Stimulated activated CD4-positive, alpha-beta T cell treated with anti-CD3 and anti-CD28 coated beads, Interleukin-4, amount 100 ng/mL, for 24 hours (primary cell): Measurements from ENCODE around the gene RPL22L1.
"Not testable (repeated sequence)": the region's sequence is repeated elsewhere in the genome, so short reads cannot be mapped to it uniquely, and the experiment has no call there.

Experiments
- DNase-seq: peaks from one replicate; pipeline ENCODE4 v3.0.0-alpha.2; 2020

The RPL22L1 gene

DNA sequence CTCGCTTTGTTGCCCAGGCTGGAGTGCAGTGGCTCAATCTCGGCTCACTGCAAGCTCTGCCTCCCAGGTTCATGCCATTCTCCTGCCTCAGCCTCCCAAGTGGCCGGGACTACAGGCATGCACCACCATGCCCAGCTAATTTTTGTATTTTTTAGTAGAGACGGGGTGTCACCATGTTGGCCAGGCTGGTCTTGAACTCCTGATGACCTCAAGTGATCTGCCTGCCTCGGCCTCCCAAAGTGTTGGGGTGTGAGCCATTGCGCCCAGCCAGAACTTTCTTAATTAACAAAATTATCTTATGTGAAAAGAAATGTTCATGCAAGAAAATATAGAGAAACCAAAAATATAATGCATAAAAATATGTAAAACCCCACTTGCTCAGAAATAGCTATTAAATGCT is 7.3 kb upstream of the RPL22L1 start:
- DNase-seq = not testable (repeated sequence)

DNA sequence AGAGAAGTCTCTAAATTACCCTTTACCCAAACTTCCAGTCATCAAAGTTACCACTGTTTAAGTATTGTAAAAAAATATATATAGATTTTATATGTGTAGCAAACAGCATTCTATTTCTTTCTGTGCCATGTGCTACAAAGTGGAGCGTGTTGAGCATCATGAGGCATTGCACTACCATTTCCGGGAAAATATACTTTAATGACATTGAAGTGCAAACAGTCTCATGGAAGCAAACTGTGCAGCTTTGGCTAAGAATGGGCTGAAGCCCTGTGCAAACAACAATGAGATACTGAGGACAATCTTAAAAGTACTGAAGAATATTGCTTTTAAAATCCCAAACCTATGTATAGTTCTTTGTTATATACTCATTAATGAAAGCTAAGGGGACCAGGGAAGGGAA is 6.5 kb upstream of the RPL22L1 start:
- no peak for DNase-seq

GRCh38 chr3:170869239-170869590 is 780 bp downstream of the RPL22L1 start:
- DNase-seq = no peak

- DNase-seq = no peak
Measured at GRCh38 chr3:170868577-170869238, 1.3 kb downstream of the RPL22L1 start.

- no peak for DNase-seq
Measured at GRCh38 chr3:170867143-170867937, 2.7 kb downstream of the RPL22L1 start.

- no peak for DNase-seq
Measured at GRCh38 chr3:170866499-170866898, 3.5 kb downstream of the RPL22L1 start.

GRCh38 chr3:170865209-170866094 is 4.5 kb downstream of the RPL22L1 start:
- no peak for DNase-seq

GRCh38 chr3:170864525-170865208 is 5.3 kb downstream of the RPL22L1 start:
- DNase-seq = no peak

DNA sequence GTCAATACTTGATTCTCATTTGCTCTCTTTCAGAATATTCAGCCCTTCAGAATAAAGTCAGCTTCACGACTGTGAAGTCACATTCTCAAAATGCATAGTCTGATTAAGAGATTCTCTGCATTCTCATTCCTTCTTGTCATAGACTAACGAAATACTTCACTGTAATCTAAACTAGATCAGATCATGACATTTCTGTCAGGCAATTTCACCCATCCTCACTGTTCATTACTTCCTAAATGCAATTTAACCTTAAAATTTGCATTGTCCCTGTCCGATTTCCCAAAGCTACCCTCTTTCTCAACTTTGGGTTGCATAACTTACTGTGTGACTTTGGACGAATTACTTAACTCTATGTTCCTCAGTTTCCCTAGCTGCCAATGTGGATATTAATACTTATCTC is 6.2 kb downstream of the RPL22L1 start:
- DNase-seq = no peak

DNA sequence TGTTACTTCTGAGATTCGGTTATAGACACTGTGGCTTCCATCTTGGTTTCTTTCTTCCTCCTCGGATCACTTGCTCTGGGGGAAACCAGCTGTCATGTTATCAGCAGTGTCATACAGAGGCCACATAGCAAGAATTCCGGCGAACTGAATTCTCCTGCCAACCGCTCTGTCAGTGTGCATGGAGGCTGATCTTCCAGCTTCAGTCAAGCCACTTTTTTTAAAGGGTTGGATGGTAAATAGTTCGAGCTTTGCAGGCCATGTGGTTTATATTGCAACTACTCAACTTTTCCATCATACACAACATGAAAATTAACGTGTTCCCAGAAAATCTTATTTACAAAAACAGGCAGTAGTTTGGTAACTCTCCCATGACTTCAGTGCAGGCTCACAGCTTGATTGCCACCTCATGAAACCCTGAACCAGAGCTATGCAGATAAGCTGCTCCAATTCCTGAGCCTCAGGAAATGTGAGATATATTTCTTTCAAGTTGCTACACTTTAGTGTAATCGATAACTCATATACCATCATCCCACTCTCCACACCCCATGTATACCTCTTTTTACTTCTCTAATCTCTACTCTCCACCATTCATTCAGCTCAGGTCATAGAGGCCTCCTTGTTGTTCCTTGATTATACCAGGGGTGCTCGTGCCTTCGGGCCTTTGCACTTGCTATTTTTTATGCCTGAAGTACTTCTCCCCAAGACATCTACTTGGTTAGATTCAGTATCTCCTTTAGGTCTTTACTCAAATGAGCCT is 7.2 kb downstream of the RPL22L1 start:
- DNase-seq = no peak

DNA sequence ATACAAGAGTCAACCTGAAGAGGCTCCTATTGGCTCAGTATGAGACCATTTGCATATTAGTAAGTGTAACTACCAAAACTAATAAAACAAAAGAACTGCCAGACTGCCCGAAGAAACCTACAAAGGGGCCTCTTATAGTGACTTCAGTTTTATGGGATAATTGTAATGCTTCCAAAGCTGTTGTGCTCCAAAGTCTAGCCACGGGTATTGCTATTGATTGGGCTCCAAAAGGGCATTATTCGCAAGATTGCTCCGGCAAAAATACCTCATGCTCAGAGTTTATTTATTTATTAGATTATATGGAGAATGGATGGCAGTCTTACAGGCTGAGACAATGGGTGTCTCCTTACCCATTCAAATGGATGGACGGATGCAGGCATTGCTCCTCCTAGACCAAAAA is 11.4 kb downstream of the RPL22L1 start:
- DNase-seq = no peak

DNA sequence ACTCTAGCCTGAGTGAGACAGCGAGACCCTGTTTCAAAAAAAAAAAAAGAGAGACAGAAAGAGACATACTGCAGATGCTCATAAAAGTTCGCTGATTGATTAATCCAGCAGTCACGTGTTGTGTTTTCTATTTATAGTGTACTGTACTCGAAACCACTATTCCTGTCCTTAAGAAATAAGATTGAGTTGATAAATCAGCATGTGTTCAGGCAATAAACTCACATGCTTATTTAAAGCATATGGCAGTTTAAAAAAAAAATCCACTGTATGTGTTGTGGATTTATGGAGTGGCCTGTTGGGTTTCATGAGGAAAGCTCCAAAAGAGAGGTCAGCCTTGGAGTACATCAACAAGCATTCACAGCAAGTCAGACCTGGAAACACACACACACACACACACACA is 17.7 kb downstream of the RPL22L1 start:
- DNase-seq = no peak

DNA sequence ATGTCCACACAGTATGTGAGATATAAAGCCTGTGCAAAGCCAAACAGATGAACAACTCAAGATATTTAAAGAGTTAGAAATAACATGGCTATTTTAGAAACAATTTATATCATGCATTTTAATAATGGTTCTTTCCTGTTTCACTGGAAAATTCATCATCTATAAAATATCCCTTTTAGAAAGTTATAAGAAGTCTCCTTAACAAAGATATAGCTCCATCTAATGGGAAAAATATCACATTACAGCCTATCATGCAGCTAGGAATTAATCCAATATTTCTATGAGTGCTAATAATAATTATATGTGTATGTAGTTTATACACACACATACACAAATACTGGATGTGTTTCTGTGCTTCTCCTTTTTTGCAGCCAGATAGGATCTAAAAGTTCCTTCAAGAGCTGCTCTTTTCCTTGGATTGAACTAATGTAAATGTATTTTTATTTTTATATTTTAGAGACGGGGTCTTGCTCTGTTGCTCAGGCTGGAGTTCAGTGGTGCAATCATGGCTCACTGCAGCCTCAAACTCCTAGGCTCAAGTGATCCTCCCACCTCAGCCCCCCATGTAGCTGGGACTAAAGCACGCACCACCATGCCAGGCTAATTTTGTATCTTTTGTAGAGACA is 21.6 kb downstream of the RPL22L1 start:
- no peak for DNase-seq

DNA sequence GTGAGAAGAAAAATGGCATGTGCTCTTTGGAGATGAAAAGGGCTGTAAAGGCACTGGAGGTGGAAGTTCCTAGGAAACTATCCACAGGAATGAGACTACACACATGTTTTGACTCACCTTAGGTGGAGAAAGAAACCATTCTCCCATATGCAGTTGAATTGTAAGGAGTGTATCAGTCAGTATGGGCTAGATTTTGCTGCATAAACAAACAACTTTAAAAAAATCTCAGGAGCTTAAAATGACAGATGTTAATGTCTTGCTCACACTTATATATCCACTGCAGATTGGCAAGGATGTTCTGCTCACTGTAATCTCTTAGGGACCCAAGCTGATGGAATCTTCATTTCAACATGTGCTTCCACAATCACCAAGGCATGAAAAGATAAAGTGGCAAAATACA is 25.6 kb downstream of the RPL22L1 start:
- no peak for DNase-seq

GRCh38 chr3:170840291-170840859 is 29.6 kb downstream of the RPL22L1 start:
- no peak for DNase-seq

DNA sequence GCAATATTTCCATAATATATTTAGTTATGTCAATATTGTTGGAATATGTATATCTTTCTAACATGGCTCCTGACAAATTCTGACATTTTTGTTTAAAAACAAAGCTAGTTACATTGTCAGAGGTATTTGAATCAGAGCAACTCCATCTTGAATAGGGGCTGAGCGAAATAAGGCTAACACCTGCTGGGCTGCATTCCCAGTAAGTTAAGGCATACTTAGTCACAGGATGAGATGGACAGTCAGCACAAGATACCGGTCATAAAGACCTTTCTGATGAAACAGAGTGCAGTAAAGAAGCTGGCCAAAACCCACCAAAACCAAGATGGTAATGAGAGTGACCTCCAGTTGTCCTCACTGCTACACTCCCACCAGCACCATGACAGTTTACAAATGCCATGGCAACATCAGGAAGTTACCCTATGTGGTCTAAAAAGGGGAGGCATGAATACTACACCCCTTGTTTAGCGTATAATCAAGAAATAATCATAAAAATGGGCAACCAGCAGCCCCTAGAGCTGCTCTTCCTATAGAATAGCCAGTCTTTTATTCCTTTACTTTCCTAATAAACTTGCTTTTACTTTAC is 30.4 kb downstream of the RPL22L1 start:
- no peak for DNase-seq

- no peak for DNase-seq
Measured at GRCh38 chr3:170836491-170836890, 33.5 kb downstream of the RPL22L1 start.

DNA sequence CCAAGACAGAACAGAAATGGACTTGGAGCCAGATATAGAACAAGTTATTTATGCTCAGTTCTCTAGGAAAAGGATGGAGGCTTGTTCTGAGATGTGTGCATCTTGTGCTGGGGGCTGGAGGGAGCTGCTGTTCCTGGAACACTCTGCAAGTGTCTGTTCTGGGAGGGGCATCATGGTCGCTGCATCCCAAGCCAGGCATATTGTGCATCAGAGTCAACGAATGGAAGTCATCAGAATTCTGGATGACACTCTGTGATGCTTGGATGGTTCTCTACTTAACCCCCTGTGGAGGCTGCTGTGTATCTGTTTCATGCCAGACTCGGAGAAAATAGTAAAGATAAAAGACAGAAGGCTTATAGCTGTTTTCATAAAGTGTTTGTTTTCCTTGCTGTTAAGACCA is 34.7 kb downstream of the RPL22L1 start:
- DNase-seq = no peak

- DNase-seq = no peak
Measured at GRCh38 chr3:170830580-170830979, 39.4 kb downstream of the RPL22L1 start.

- no peak for DNase-seq
Measured at GRCh38 chr3:170829546-170830272, 40.3 kb downstream of the RPL22L1 start.
